MM.1S (cell line): ENCODE results near the gene IGFBP4.

Experiments used
- DNase-seq: peaks from one replicate; pipeline ENCODE4 v3.0.0-alpha.2; 2015
- H2AFZ ChIP-seq: fragments of 300-600 bp; sonication (generic); 2 replicates; pipeline ENCODE4 v1.6.0; 2016; ENCODE audit warnings: antibody characterized with exemption, low read length
- H3F3A ChIP-seq: fragments of 300-600 bp; sonication (generic); 2 replicates; pipeline ENCODE4 v1.6.1; 2016; ENCODE audit warnings: mild to moderate bottlenecking, antibody characterized with exemption, low read length, moderate library complexity, mixed read lengths; ENCODE audit not compliant: insufficient read depth
- H3K27ac ChIP-seq: fragments of 300-600 bp; sonication (generic); 2 replicates; pipeline ENCODE4 v1.5.1; 2016; ENCODE audit warnings: mild to moderate bottlenecking, low read length
- H3K27me3 ChIP-seq: fragments of 300-600 bp; sonication (generic); replicated peaks from 2 replicates; pipeline ENCODE4 v1.6.0; 2016; ENCODE audit warnings: low read length; ENCODE audit not compliant: insufficient read depth
- H3K36me3 ChIP-seq: fragments of 300-600 bp; sonication (generic); replicated peaks from 2 replicates; pipeline ENCODE4 v1.6.1; 2016; ENCODE audit warnings: mild to moderate bottlenecking, low read length, mixed read lengths; ENCODE audit not compliant: insufficient read depth
- H3K4me1 ChIP-seq: fragments of 300-600 bp; sonication (generic); 2 replicates; pipeline ENCODE4 v1.6.1; 2016; ENCODE audit warnings: low read length, mixed read lengths
- H3K4me2 ChIP-seq: fragments of 300-600 bp; sonication (generic); 2 replicates; pipeline ENCODE4 v1.6.0; 2016; ENCODE audit warnings: low read depth, low read length
- H3K4me3 ChIP-seq: fragments of 300-600 bp; sonication (generic); 2 replicates; pipeline ENCODE4 v1.5.1; 2016; ENCODE audit warnings: low read length, mixed read lengths
- H3K79me2 ChIP-seq: fragments of 300-600 bp; sonication (generic); 2 replicates; pipeline ENCODE4 v1.6.1; 2016; ENCODE audit warnings: mixed run types, low read length, mixed read lengths
- H3K9ac ChIP-seq: fragments of 300-600 bp; sonication (generic); 2 replicates; pipeline ENCODE4 v1.6.1; 2016; ENCODE audit warnings: low read length, mixed read lengths
- H3K9me2 ChIP-seq: fragments of 300-600 bp; sonication (generic); replicated peaks from 2 replicates; pipeline ENCODE4 v1.6.1; 2016; ENCODE audit warnings: mild to moderate bottlenecking, low read length, mixed read lengths; ENCODE audit not compliant: insufficient read depth
- H3K9me3 ChIP-seq: fragments of 300-600 bp; sonication (generic); replicated peaks from 2 replicates; pipeline ENCODE4 v1.6.1; 2016; ENCODE audit warnings: mild to moderate bottlenecking, low read length, mixed read lengths; ENCODE audit not compliant: insufficient read depth
- H4K20me1 ChIP-seq: fragments of 300-600 bp; sonication (generic); 2 replicates; pipeline ENCODE4 v1.6.1; 2016; ENCODE audit warnings: mild to moderate bottlenecking, low read length, moderate library complexity, mixed read lengths; ENCODE audit not compliant: insufficient read depth
- CTCF ChIP-seq: fragments of 300-600 bp; sonication (generic); IDR thresholded peaks from 2 replicates; pipeline ENCODE4 v1.5.1; 2016; ENCODE audit warnings: antibody characterized with exemption, low read length, mixed read lengths
- EZH2 ChIP-seq: fragments of 300-600 bp; sonication (generic); optimal IDR thresholded peaks from 2 replicates; pipeline ENCODE3; 2017; ENCODE audit warnings: low read depth, mild to moderate bottlenecking, antibody characterized with exemption, low read length, mixed read lengths
- EZH2phosphoT487 ChIP-seq: fragments of 300-600 bp; sonication (generic); IDR thresholded peaks from 2 replicates; pipeline ENCODE4 v1.6.1; 2018; ENCODE audit warnings: antibody characterized with exemption, low read length

The IGFBP4 gene

GRCh38 chr17:40443196-40443987, at the start of gene IGFBP4:
TSS of gene IGFBP4 (plus strand) at chr17:40443450. CDS start at chr17:40443736, 286 bp downstream.
- H3K4me3 ChIP-seq: peak within 1 kb of the TSS; percentile 40; the same call in 1 of the 2 replicates
- peaks cover 58% of the 10 kb centered on the region for H3K27me3 ChIP-seq
- no peaks in the 10 kb centered on the region for H3K9me3 ChIP-seq
- no peak within 1 kb of the TSS for H2AFZ ChIP-seq
- peaks cover 20% of the 10 kb centered on the region for H3F3A ChIP-seq
- H3K9ac ChIP-seq: no peak within 1 kb of the TSS
- peaks cover 17% of the 10 kb centered on the region for H3K4me1 ChIP-seq
- no peaks in the 10 kb centered on the region for H3K79me2 ChIP-seq
- no peaks in the 10 kb centered on the region for H3K36me3 ChIP-seq
- TF ChIP-seq CTCF: peak; percentile 53
- no peak for TF ChIP-seq EZH2
- no peak within 1 kb of the TSS for H3K27ac ChIP-seq
- peak; percentile 71 for DNase-seq
- peaks cover 3% of the 10 kb centered on the region; the same call in 1 of the 2 replicates for H4K20me1 ChIP-seq
- H3K9me2 ChIP-seq: no peaks in the 10 kb centered on the region
- H3K4me2 ChIP-seq: peak within 1 kb of the TSS; percentile 85

DNA sequence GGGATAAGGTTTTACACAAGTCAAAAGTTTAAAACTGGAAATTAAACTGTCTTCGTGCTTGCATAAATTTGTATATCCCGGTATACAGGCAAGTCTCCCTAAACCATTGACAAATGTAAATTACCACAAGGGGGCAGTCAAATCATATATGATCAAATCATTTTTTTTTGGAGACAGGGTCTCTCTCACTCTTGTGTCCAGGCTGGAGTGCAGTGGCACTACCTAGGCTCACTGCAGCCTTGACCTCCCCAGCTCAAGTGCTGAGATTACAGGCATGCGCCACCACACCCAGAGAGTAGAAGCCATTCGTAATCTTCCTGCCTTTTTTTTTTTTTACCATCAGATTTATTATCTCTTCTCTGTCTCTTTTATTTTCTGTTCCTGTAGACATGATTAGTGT, 44.1 kb upstream of the IGFBP4 start:
- no peak overlapping the region for H3K9ac ChIP-seq
- no peaks in the 10 kb centered on the region for H3K9me2 ChIP-seq
- no peak overlapping the region for H3K4me3 ChIP-seq
- H3K27ac ChIP-seq: no peak overlapping the region
- no peaks in the 10 kb centered on the region for H4K20me1 ChIP-seq
- no peak overlapping the region for H2AFZ ChIP-seq
- H3F3A ChIP-seq: 0 out of 2 replicates have a peak, but pooled peaks cover 4% of the 10 kb centered on the region
- DNase-seq: peak; percentile 26
- H3K79me2 ChIP-seq: peaks cover 3% of the 10 kb centered on the region; the same call in 1 of the 2 replicates
- H3K4me1 ChIP-seq: no peaks in the 10 kb centered on the region
- TF ChIP-seq EZH2 (no peak), EZH2phosphoT487 (no peak), CTCF (peak; percentile 51)
- H3K27me3 ChIP-seq: no peaks in the 10 kb centered on the region
- H3K36me3 ChIP-seq: peaks cover 42% of the 10 kb centered on the region; the same call in 1 of the 2 replicates
- H3K4me2 ChIP-seq: no peak overlapping the region
- H3K9me3 ChIP-seq: no peaks in the 10 kb centered on the region

DNA sequence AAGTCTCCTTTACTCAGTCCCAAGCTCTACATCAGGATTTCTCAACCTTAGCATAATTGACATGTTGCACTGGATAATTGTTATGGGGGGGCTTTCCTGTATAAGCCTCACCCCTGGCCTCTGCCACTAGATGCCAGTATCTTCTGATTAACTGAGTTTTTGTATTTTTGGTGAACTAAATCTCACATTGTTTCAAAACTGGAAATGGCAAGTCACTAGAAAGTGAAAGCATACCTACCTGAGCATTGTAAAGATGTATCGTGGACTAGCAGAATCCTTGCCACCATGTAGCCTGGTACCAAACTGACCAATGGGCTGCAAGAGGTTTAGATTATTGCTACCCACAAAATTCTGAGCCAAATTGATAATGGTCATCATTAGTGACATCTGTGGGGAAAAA, 40.6 kb upstream of the IGFBP4 start:
- H3K36me3 ChIP-seq: peaks cover 59% of the 10 kb centered on the region
- no peaks in the 10 kb centered on the region for H3K9me3 ChIP-seq
- no peak overlapping the region for H2AFZ ChIP-seq
- no peak for DNase-seq
- no peaks in the 10 kb centered on the region for H3K4me1 ChIP-seq
- H3K79me2 ChIP-seq: peaks cover 3% of the 10 kb centered on the region; the same call in 1 of the 2 replicates
- H3K9me2 ChIP-seq: no peaks in the 10 kb centered on the region
- TF ChIP-seq CTCF (no peak), EZH2phosphoT487 (no peak), EZH2 (no peak)
- no peak overlapping the region for H3K9ac ChIP-seq
- no peak overlapping the region for H3K4me3 ChIP-seq
- no peak overlapping the region for H3K4me2 ChIP-seq
- no peak overlapping the region for H3K27ac ChIP-seq
- H3K27me3 ChIP-seq: no peaks in the 10 kb centered on the region
- H4K20me1 ChIP-seq: no peaks in the 10 kb centered on the region
- H3F3A ChIP-seq: 0 out of 2 replicates have a peak, but pooled peaks cover 4% of the 10 kb centered on the region
